Neuronal stem cell (in vitro differentiated cells): ENCODE measurements around the gene FTCD.

Experiments
- DNase-seq: peaks from one replicate; pipeline ENCODE4 v3.0.0-alpha.2; 2013; ENCODE audit warnings: low spot score
- H2AFZ ChIP-seq: one replicate; pipeline ENCODE4 v1.6.1; 2013; ENCODE audit warnings: mild to moderate bottlenecking, low read length, inconsistent platforms
- H2AK5ac ChIP-seq: 2 replicates; pipeline ENCODE4 v1.6.1; 2013; ENCODE audit warnings: low read depth, mild to moderate bottlenecking, inconsistent platforms, low read length, moderate library complexity, mixed read lengths
- H2BK120ac ChIP-seq: 2 replicates; pipeline ENCODE4 v1.6.1; 2013; ENCODE audit warnings: low read depth, mild to moderate bottlenecking, inconsistent platforms, low read length, moderate library complexity, mixed read lengths
- H2BK12ac ChIP-seq: one replicate; pipeline ENCODE4 v1.6.1; 2013; ENCODE audit warnings: low read length, inconsistent platforms
- H2BK15ac ChIP-seq: 2 replicates; pipeline ENCODE4 v1.6.1; 2013; ENCODE audit warnings: mild to moderate bottlenecking, low read length, inconsistent platforms, mixed read lengths
- H2BK5ac ChIP-seq: one replicate; pipeline ENCODE4 v1.6.1; 2013; ENCODE audit warnings: inconsistent platforms, mild to moderate bottlenecking, low read length, moderate library complexity
- H3K14ac ChIP-seq: one replicate; pipeline ENCODE4 v1.6.1; 2013; ENCODE audit warnings: low read length, inconsistent platforms
- H3K18ac ChIP-seq: 2 replicates; pipeline ENCODE4 v1.6.1; 2013; ENCODE audit warnings: low read length, inconsistent platforms
- H3K23ac ChIP-seq: 2 replicates; pipeline ENCODE4 v1.6.1; 2013; ENCODE audit warnings: low read depth, mild to moderate bottlenecking, mixed read lengths, low read length, inconsistent platforms; ENCODE audit not compliant: poor library complexity
- H3K27ac ChIP-seq: replicated peaks from 3 replicates; pipeline ENCODE4 v1.5.1; 2013; ENCODE audit warnings: low read length, inconsistent platforms
- H3K27me3 ChIP-seq, 3 experiments: 2 replicates each; pipeline ENCODE4 v1.6.1; 2013; ENCODE audit warnings: low read length in 3 of 3, mild to moderate bottlenecking in 2 of 3, inconsistent platforms in 1 of 3, low read depth in 1 of 3, mixed read lengths in 1 of 3, moderate library complexity in 1 of 3; ENCODE audit not compliant: control insufficient read depth in 3 of 3, insufficient read depth in 3 of 3
- H3K36me3 ChIP-seq, 2 donors: replicated peaks in 1 of 2; 2 replicates each; pipeline ENCODE4 v1.6.1; 2013; ENCODE audit warnings: low read length in 2 of 2; ENCODE audit not compliant: control insufficient read depth in 2 of 2, insufficient read depth in 2 of 2
- H3K4ac ChIP-seq: 2 replicates; pipeline ENCODE4 v1.6.1; 2013; ENCODE audit warnings: inconsistent platforms, mild to moderate bottlenecking, low read length, moderate library complexity
- H3K4me1 ChIP-seq, 2 donors: 1 replicate in 1 of 2; 2 replicates in 1 of 2; pipeline ENCODE4 v1.6.1; 2013; ENCODE audit warnings: low read length in 2 of 2, low read depth in 1 of 2; ENCODE audit not compliant: control insufficient read depth in 2 of 2, insufficient read depth in 1 of 2
- H3K4me2 ChIP-seq: one replicate; pipeline ENCODE4 v1.6.1; 2013; ENCODE audit warnings: mild to moderate bottlenecking, low read length, inconsistent platforms; ENCODE audit not compliant: insufficient read depth, poor library complexity, severe bottlenecking
- H3K4me3 ChIP-seq, 2 donors: 2 replicates each; pipeline ENCODE4 v1.5.1; 2013; ENCODE audit warnings: low read length in 2 of 2, mild to moderate bottlenecking in 2 of 2, inconsistent platforms in 1 of 2, moderate library complexity in 1 of 2
- H3K79me1 ChIP-seq: one replicate; pipeline ENCODE4 v1.6.1; 2013; ENCODE audit warnings: low read depth, mild to moderate bottlenecking, inconsistent platforms, low read length, moderate library complexity
- H3K9ac ChIP-seq: one replicate; pipeline ENCODE4 v1.6.1; 2013; ENCODE audit warnings: mild to moderate bottlenecking, low read depth, low read length, inconsistent platforms; ENCODE audit not compliant: poor library complexity
- H3K9me3 ChIP-seq, 2 donors: replicated peaks in 1 of 2; 2 replicates each; pipeline versions ENCODE3 to v1.6.1; 2013; ENCODE audit warnings: low read length in 2 of 2, mild to moderate bottlenecking in 2 of 2, inconsistent platforms in 1 of 2, low read depth in 1 of 2, mixed read lengths in 1 of 2, moderate library complexity in 1 of 2; ENCODE audit not compliant: control insufficient read depth in 2 of 2, insufficient read depth in 1 of 2
- H4K8ac ChIP-seq: one replicate; pipeline ENCODE4 v1.6.1; 2013; ENCODE audit warnings: low read depth, mild to moderate bottlenecking, inconsistent platforms, low read length, moderate library complexity
- H4K91ac ChIP-seq: one replicate; pipeline ENCODE4 v1.6.1; 2013; ENCODE audit warnings: low read length, low read depth, mild to moderate bottlenecking, inconsistent platforms; ENCODE audit not compliant: poor library complexity
- WGBS, 2 donors: extraction: QIAGEN DNeasy Blood & Tissue Kit; methylation state at CpG; one replicate each; pipeline ENCODE4 v1.1.7; 2013; ENCODE audit warnings: missing lambda C conversion rate in 2 of 2, mixed read lengths in 1 of 2; ENCODE audit not compliant: insufficient read length in 2 of 2, insufficient replicate concordance in 1 of 2; ENCODE audit errors: extremely low coverage in 2 of 2; 5-methylcytosine and 5-hydroxymethylcytosine counted together

Gene FTCD

GRCh38 chr21:46100906-46101305 lies 54.5 kb downstream of the FTCD start:
- Histone ChIP-seq H3K27ac (no peak overlapping the region), H3K9me3 (peaks cover 5 to 21% of the 10 kb centered on the region in 2 donors)

GRCh38 chr21:46100426-46100825 lies 55.0 kb downstream of the FTCD start:
- no peaks in the 10 kb centered on the region for H3K4me1 ChIP-seq

More at GRCh38 chr21:46100906-46101305, 54.5 kb downstream of the FTCD start:
- H4K8ac ChIP-seq, result no peak overlapping the region
- no peak overlapping the region for H2BK12ac ChIP-seq
- no peak overlapping the region for H4K91ac ChIP-seq
- H3K4me2 ChIP-seq, result no peak overlapping the region
- no peak overlapping the region for H3K4ac ChIP-seq
- H3K18ac ChIP-seq, result no peak overlapping the region
- no peak for DNase-seq
- H2BK5ac ChIP-seq, result no peak overlapping the region
- H2AFZ ChIP-seq, result no peak overlapping the region
- H2AK5ac ChIP-seq, result no peak overlapping the region
- no peak overlapping the region for H3K23ac ChIP-seq
- H3K9ac ChIP-seq, result no peak overlapping the region
- no peak overlapping the region for H2BK120ac ChIP-seq
- no CpG with 5 or more reads among the region's 4 CpGs for WGBS, 2 donors
- H3K4me3 ChIP-seq, result no peak overlapping the region
- no peaks in the 10 kb centered on the region for H3K4me1 ChIP-seq
- H3K36me3 ChIP-seq, result no peaks in the 10 kb centered on the region
- peaks cover 2% of the 10 kb centered on the region for H3K79me1 ChIP-seq
- H2BK15ac ChIP-seq, result no peak overlapping the region
- H3K27me3 ChIP-seq, result peaks cover 8 to 44% (median 20%) of the 10 kb centered on the region in 3 experiments
- no peak overlapping the region for H3K14ac ChIP-seq

GRCh38 chr21:46100020-46100419 lies 55.4 kb downstream of the FTCD start:
- peaks cover 5 to 21% of the 10 kb centered on the region in 2 donors for H3K9me3 ChIP-seq
- no peak for DNase-seq
- peaks cover 2% of the 10 kb centered on the region for H3K79me1 ChIP-seq
- no CpG with 5 or more reads among the region's 6 CpGs for WGBS, 2 donors
- H3K14ac ChIP-seq, result no peak overlapping the region
- no peak overlapping the region for H2BK12ac ChIP-seq
- H3K23ac ChIP-seq, result no peak overlapping the region
- H2BK5ac ChIP-seq, result no peak overlapping the region
- H3K4me3 ChIP-seq, result no peak overlapping the region
- no peak overlapping the region for H3K18ac ChIP-seq
- H3K9ac ChIP-seq, result no peak overlapping the region
- H3K4me1 ChIP-seq, result no peaks in the 10 kb centered on the region
- H4K8ac ChIP-seq, result no peak overlapping the region
- H3K36me3 ChIP-seq, result no peaks in the 10 kb centered on the region
- H2AFZ ChIP-seq, result no peak overlapping the region
- H4K91ac ChIP-seq, result no peak overlapping the region
- H2AK5ac ChIP-seq, result no peak overlapping the region
- no peak overlapping the region for H3K27ac ChIP-seq
- H2BK120ac ChIP-seq, result no peak overlapping the region
- H3K4me2 ChIP-seq, result no peak overlapping the region
- H3K27me3 ChIP-seq, result peaks cover 8 to 52% (median 20%) of the 10 kb centered on the region in 3 experiments
- H2BK15ac ChIP-seq, result no peak overlapping the region
- H3K4ac ChIP-seq, result no peak overlapping the region

More at GRCh38 chr21:46100426-46100825, 55.0 kb downstream of the FTCD start:
- Histone ChIP-seq H3K4me2 (no peak overlapping the region), H3K9me3 (peaks cover 5 to 21% of the 10 kb centered on the region in 2 donors), H3K9ac (no peak overlapping the region), H3K79me1 (peaks cover 2% of the 10 kb centered on the region), H3K14ac (no peak overlapping the region), H3K27me3 (peaks cover 8 to 48% (median 20%) of the 10 kb centered on the region in 3 experiments), H3K36me3 (no peaks in the 10 kb centered on the region), H2BK120ac (no peak overlapping the region), H2AFZ (no peak overlapping the region), H3K18ac (no peak overlapping the region), H3K23ac (no peak overlapping the region), H4K91ac (no peak overlapping the region), H3K27ac (no peak overlapping the region), H2BK15ac (no peak overlapping the region), H2BK5ac (no peak overlapping the region), H3K4ac (no peak overlapping the region), H2BK12ac (no peak overlapping the region), H3K4me3 (no peak overlapping the region), H2AK5ac (no peak overlapping the region), H4K8ac (no peak overlapping the region)
- no CpG with 5 or more reads among the region's 7 CpGs for WGBS, 2 donors
- no peak for DNase-seq

GRCh38 chr21:46099476-46099875 lies 55.9 kb downstream of the FTCD start:
- Histone ChIP-seq H2BK5ac (no peak overlapping the region), H3K79me1 (no peaks in the 10 kb centered on the region), H2AK5ac (no peak overlapping the region), H3K9me3 (peaks cover 5 to 16% of the 10 kb centered on the region in 2 donors), H3K14ac (no peak overlapping the region), H3K9ac (no peak overlapping the region), H3K4me2 (no peak overlapping the region), H2BK120ac (no peak overlapping the region), H4K8ac (no peak overlapping the region), H4K91ac (no peak overlapping the region), H3K18ac (no peak overlapping the region), H2BK15ac (no peak overlapping the region), H3K27ac (no peak overlapping the region), H3K23ac (no peak overlapping the region), H3K4me3 (no peak overlapping the region), H3K36me3 (no peaks in the 10 kb centered on the region), H2AFZ (no peak overlapping the region), H2BK12ac (no peak overlapping the region), H3K4ac (no peak overlapping the region), H3K27me3 (peaks cover 8 to 56% (median 20%) of the 10 kb centered on the region in 3 experiments), H3K4me1 (no peaks in the 10 kb centered on the region)
- WGBS, 2 donors, result no CpG with 5 or more reads among the region's 18 CpGs
- no peak for DNase-seq
